C1 segment of cervical spinal cord (tissue), 14 donors: ENCODE data around the gene TREML2.
"Not testable (repeated sequence)": the region's sequence is repeated elsewhere in the genome, so short reads cannot be mapped to it uniquely, and the experiment has no call there.

ENCODE experiments used
- DNase-seq, 14 donors: peaks; one replicate each; lab custom pipeline; 2025; lab: John Stamatoyannopoulos, UW

The TREML2 gene

DNA sequence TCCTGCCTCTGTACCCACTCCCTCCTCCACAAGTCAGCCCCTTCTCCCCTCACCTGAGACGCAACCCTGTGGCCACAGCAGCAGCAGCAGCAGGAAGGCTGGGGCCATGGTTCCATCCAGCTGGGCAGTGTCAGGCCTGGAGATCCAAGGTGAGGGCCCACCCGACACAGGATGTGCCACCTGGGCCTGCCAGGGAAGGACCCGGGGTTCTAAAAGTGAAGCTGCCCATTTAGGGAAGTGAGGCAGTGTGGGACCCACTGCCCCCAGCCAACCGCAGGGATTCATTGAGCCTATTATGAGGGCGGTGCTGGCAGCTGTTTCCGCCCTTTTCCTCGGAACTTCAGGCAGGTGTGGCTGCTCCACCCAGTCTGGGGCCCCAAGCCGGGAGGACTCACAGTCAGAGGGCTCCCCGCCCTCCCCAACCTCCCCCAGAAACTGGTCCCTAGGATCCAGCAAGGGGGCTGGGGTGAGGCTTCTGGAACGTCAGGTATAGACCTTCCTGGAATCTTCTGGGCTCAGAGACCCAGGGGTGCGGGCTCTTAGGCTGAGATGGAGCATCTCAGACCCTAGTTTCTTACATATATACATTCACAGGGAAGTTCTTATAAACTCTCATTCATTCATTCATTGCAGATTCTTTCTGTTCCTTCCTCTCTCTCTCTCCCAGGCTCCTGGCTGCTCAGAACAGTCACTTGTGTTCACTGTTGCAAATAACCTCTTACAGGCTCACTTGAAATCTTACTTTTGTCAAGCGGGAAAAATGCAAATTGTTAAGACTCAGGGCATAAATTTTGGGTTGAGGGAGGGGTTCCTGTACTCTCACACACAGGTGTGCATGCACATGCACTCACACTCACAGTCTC is at the start of gene TREML2:
TSS of gene TREML2 (minus strand) at position 249 of the 863 bp plus-strand sequence. CDS start at position 108, 141 bp downstream.
- no peak for DNase-seq

DNA sequence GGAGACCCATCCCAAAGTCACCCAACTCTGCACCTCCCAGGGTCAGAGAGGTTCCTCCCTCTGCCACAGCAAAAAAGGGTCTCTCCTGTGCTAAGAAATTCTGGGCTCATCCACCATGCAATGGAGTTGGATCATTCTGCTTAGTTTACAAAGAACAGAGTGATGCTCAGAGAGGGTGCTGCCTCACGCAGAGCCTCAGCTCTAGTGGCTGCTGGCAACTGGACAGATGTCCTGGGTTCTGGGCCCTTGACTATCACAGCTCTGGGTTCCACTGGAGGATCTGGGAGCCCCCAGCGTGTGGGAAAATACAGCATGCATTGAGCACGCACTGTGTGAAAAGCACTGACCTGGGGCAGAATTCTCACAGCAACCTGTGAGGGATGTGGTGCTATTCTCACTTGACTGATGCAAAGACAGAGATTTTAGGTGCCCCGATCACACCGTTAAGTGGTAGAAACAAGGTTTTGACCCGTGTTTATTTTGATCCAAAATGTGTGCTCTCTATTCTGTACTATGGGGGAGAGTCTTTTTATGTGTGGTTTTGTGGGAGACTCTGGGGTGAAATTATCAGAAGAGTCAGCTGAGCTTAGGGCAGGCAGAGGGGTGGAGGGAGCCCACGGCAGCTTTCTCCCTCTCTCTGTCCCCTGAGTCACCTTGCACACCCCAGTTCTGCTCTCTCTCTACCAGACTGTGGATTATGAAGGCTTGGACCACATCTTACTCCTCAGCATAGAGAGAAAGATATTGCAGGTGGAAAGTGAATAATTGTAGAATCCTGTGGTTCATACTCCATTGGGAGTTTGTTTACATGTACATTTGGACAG is 47.1 kb upstream of the TREML2 start:
- DNase-seq: no peak

GRCh38 chr6:41247288-41247865 is 46.4 kb upstream of the TREML2 start:
- no peak for DNase-seq

GRCh38 chr6:41246529-41246928 is 45.6 kb upstream of the TREML2 start:
- DNase-seq: not testable (repeated sequence)

DNA sequence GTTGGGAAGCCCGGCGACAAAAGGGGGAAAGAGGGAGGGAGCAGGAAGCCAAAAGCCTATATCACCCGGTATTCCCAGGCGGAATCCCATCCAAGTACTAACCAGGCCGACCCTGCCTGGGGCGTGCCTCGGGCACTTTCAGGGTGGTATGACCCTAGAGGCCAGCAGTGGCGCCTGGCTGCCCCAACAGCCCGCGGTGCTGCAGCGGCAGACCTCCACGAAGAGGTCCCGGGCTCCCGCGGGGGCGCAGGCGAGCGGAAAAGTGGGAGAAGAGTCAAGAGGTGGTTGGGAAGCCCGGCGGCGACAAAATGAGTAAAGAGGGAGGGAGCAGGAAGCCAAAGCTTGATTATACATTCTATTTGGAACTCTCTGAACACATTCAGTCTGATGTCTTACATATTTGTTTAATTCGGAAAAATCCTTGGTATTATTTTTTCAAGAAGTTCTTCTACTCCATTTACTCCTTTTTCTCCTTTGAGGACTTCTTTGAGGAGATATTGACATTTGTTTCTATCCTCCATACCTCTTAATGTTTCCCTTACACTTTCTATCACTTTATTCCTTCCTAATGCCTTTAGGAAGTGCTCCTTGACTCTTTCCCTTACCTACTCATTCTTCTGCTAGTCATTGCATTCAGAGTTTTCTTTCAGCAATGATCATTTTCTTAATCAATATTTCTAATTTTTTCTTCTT is 38.7 kb upstream of the TREML2 start:
- DNase-seq: no peak

- DNase-seq: no peak
Measured at GRCh38 chr6:41237128-41237527, 36.2 kb upstream of the TREML2 start.

- DNase-seq: no peak
Measured at GRCh38 chr6:41236276-41236675, 35.3 kb upstream of the TREML2 start.

DNA sequence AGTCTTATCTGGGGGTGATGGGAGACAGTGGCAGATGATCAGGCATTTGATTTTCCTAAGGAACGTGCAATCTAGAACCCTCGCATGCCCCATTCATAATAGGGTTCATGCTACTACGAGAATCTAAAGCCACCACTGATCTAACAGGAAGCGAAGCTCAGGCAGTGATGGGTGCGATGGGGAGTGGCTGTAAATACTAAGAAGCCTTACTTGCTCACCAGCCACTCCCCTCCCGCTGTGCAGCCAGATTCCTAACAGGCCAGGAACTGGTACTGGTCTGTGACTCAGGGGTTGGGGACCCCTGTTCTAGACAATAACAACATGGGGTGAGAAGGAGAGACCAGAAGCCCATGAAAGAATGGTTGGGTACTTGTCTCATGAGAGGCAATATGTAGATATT is 31.7 kb upstream of the TREML2 start:
- no peak for DNase-seq

DNA sequence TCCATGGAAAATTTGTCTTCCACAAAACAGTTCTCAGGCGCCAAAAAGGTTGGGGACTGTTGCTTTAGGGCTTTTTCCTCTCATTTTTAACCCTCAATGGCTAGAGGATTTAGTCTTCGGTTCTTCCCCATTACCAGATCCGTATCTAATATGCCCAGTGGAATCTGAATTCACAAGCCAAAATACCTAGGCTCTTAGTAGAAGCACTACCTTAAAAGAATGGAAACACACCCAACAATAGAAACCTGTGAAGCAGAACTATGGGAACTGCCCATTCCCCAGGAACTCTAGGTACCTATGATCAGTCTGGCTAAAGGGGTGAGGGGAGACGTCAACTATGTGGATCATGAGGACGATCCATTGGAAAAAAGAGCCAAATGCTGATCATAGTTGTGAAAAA is 30.3 kb upstream of the TREML2 start:
- no peak for DNase-seq

DNA sequence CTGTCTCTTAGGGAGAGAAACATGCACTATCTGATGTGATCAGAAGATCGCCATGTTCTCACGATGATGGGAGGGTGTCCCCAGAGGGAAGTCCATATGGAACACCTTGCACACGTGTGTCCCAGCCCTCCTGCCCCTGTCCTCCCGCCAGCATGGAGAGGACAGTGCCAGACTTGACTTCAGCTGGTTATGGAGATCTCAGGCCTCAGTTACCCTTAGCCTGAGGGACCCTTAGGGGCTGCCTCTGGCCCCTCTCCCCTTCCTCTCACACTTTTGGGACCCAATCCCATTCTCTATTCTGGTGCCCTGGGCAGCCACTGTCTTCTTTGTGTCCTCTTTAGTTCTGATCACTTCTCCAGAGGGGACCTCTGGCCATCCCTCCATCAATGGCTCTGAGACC is 28.8 kb upstream of the TREML2 start:
- DNase-seq: no peak

DNA sequence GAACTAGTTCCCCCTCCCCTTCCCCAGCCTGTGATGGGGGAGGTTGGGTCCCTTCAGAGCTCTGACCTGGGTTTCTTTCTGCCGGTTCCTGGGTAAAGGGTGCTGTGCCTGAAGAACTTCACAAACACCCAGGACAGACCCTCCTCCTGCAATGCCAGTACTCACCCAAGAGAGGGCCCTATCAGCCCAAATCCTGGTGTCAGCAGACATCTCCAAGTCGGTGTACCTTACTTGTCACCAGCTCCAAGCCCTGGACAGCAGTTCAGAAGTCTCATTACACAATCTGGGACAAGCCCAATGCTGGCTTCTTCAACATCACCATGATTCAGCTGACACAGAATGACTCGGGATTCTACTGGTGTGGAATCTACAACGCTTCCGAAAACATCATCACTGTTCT is 27.7 kb upstream of the TREML2 start:
- no peak for DNase-seq

DNA sequence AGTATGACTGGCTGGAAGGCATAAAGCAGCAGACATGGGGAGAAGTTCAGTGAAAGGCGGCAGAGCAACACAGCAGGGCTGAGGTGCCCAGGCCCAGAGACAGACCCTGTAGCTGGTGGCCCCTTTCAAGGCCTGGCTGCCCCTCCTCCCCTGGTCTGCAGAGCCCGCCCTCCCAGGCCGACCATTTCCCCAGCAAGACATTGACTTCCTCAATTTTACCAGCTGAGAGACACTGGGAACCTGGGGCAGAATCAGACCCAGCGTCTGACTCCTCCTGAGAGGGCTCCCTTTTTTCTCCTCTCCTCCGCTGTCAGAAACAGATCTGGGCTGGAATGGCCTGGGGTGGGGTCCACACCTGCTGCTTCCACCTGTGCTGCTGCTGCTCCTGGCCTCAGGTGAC is 27.1 kb upstream of the TREML2 start, which contains the start of gene TREML4:
TSS of gene TREML4 (plus strand) at position 254 of the 400 bp plus-strand sequence. CDS start at position 333, 79 bp downstream.
- DNase-seq: no peak

DNA sequence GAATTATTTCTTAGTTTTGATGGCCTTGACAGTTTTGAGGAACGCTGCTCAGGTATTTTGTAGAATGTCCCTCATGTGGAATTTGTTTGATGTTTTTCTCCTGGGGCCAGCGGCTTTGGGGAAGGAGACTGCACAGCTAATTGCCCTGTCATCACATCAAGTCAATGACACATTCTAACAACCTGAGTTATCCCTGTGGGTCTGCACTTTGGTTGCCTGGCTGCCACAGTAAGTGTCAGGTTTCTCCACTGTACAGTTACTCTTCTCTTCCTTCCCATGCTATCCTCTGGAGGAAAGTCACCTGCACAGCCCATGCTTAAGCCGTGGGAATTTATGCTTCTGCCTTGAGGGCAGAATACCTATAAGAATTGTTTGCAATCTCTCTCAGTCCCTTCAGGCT is 25.8 kb upstream of the TREML2 start:
- no peak for DNase-seq

GRCh38 chr6:41224800-41225199 is 23.9 kb upstream of the TREML2 start:
- no peak for DNase-seq

GRCh38 chr6:41222513-41222912 is 21.6 kb upstream of the TREML2 start:
- DNase-seq: no peak

- DNase-seq: no peak
Measured at GRCh38 chr6:41222045-41222444, 21.1 kb upstream of the TREML2 start.

DNA sequence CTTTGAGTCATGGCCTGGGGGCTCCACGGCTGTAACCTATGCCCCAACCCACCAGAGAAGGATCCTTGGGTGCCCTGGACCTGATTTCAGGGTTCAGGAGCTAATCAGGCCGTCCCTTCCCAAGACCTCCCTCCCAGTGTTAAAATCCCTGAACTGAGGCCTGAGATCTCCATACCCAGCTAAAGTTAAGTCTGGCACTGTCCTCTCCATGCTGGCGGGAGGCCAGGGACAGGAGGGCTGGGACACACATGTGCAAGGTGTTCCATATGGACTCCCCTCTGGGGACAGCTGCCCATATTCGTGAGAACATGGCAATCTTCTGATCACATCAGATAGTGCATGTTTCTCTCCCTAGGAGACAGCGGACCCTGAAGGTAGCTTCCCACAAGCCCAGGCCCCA is 15.7 kb upstream of the TREML2 start:
- no peak for DNase-seq

- no peak for DNase-seq
Measured at GRCh38 chr6:41215777-41216176, 14.8 kb upstream of the TREML2 start.

DNA sequence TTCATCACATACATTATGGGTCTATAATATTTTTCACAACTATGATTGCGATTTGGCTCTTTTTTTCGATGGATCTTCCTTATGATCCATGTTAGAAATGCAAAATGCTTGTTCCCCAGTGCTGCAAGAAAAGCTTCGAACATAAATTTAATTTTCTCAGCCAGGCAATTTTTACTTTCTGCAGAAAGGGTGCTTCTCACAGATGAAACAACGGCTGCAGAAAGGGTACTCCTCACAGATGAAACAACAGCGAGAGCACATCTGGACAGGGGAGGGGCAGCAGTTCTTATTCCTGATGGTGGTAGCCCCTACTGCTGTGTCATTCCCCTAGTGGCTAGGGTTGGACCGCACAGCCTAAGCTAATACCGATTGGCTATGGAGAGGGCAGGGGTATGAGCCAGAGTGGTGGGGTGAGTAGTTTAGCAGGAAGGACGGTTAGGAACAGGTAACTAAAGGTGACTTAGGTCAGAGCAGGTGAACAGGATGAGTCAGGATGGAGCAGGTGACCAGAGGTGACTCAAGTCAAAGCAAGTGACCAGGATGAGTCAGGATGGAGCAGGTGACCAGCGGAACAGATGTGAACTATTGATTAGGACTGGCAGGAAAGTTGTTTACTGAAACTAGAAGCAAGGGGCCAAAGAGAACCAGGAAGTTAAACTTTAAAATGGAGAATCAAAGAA is 13.8 kb upstream of the TREML2 start:
- DNase-seq: no peak

GRCh38 chr6:41209547-41210320 is 8.8 kb upstream of the TREML2 start:
- DNase-seq: no peak
